Epithelial cell of esophagus (primary cell): ENCODE results near the gene PIGV.

ENCODE experiments used
- DNase-seq: peaks from one replicate; pipeline ENCODE4 v3.0.0; 2010; ENCODE audit warnings: low read depth
- H3K4me3 ChIP-seq: 2 replicates; pipeline ENCODE4 v1.5.1; 2011; ENCODE audit warnings: mild to moderate bottlenecking, low read length, control low read depth
- TF ChIP-seq, protein P1 (sequence below): IDR thresholded peaks from 2 replicates; pipeline ENCODE4 v1.5.1; 2011; ENCODE audit warnings: low read depth, mild to moderate bottlenecking, low read length, control low read depth, inconsistent platforms; ENCODE audit not compliant: insufficient read depth; ENCODE audit errors: missing control alignments

Gene PIGV

DNA sequence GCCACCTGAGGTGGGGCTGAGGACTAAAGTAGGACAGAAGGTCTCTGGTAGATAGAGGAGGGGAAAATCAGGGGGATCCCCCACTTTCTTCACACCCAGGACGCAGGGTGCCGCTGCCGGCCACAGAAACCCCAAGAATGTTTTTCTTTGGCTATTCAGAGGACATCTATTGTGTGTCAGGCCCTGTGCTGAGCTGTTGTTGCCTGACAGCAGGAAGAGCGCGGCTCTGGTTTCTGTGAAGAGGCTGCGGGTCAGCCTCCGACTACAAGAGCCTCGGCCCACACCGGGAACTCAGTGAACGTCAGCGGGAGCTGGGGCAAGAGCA is 407 bp upstream of the PIGV start:
- no peak for DNase-seq
- H3K4me3 ChIP-seq = peak overlapping the region; percentile 92
- TF ChIP-seq, protein P1, sequence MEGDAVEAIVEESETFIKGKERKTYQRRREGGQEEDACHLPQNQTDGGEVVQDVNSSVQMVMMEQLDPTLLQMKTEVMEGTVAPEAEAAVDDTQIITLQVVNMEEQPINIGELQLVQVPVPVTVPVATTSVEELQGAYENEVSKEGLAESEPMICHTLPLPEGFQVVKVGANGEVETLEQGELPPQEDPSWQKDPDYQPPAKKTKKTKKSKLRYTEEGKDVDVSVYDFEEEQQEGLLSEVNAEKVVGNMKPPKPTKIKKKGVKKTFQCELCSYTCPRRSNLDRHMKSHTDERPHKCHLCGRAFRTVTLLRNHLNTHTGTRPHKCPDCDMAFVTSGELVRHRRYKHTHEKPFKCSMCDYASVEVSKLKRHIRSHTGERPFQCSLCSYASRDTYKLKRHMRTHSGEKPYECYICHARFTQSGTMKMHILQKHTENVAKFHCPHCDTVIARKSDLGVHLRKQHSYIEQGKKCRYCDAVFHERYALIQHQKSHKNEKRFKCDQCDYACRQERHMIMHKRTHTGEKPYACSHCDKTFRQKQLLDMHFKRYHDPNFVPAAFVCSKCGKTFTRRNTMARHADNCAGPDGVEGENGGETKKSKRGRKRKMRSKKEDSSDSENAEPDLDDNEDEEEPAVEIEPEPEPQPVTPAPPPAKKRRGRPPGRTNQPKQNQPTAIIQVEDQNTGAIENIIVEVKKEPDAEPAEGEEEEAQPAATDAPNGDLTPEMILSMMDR = no peak

- H3K4me3 ChIP-seq = peak overlapping the region; percentile 92
- TF ChIP-seq, protein P1 = no peak
- DNase-seq = no peak
Measured at GRCh38 chr1:26788515-26788785, 700 bp downstream of the PIGV start.

DNA sequence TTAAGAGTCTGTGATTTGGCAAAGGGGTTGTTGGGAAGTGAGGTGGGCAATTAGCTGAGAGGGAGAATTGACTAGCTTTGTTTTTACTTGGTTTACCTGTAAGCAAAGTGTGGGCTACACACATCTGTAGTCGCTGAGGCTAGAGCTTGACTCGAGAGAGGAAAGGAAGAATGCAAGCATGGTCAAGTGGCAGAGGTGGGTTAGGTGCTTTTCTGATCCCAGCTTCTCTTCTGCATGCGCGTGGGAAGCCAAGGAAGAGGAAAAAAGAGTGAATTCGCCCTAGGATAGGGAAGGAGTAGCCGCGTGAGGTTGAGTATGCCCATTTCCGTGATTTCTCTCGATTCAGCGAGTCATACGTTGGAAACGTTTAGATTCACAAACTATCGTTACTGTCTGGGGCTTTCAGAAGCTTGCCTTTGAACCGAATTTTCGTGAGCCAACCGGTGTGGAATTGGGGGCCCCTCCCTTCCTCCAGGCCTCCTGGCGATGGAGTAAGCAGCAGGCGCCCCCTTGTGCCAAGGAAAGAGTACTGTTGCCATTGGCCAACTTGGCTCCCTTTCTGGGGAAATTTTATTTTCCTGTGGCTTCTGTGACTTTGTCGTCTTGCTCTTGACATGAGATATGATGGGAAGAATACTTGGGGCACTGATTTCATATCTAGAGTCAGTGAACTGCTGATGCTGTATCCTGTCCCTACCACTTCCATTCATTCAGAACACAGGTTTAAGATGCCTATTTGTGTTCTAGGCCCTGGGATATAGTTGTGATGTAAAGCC is 1.3 kb downstream of the PIGV start:
- TF ChIP-seq, protein P1 = peak; percentile 97
- DNase-seq = peak; percentile 90
- peak overlapping the region; percentile 92 for H3K4me3 ChIP-seq

GRCh38 chr1:26789612-26789865 is 1.8 kb downstream of the PIGV start:
- no peak overlapping the region for H3K4me3 ChIP-seq
- TF ChIP-seq, protein P1 = no peak
- no peak for DNase-seq

DNA sequence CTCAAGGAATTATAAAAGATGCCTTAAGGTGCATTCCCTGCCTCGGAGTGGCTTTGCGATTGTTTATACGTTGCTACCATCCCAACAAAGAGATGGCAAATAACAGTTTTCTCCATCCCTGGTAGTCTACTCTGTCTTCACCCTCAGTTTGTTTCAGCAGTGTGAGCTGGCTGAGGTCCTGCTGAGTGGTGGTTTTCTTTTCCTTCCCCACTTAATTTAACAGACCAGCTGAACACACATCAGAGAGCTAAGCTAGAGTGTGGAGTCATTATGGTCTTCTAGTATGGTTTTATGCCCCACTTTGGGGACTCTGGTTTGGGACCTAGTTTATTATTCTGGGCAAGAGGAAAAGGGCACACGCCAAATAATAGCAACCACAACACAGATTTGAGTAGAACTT is 2.2 kb downstream of the PIGV start:
- H3K4me3 ChIP-seq = no peak overlapping the region
- DNase-seq = no peak
- TF ChIP-seq, protein P1 = no peak

DNA sequence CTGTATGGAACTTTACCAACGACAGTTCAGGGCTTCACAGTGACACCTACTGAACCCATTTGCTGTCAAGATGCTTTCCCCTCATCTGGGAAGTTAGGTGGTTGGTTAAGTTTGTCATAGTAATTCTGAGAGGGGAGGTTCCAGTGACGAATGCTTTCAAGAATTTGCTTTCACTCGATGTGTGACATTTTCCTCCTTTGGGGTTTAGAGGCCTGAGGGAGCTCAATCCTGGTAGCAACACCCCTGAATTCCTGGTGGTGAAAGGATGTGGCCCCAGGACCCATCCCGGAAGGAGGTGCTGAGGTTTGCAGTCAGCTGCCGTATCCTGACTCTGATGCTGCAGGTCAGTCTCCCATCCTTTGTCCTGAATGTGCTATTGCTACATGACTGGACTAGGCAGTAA is 2.8 kb downstream of the PIGV start:
- TF ChIP-seq, protein P1 = no peak
- H3K4me3 ChIP-seq = no peak overlapping the region
- no peak for DNase-seq

- DNase-seq = no peak
- no peak overlapping the region for H3K4me3 ChIP-seq
- TF ChIP-seq, protein P1 = no peak
Measured at GRCh38 chr1:26791148-26791547, 3.4 kb downstream of the PIGV start.
